Measurements from ENCODE around the gene ZNF200.

The ZNF200 gene

GRCh38 chr16:3174618-3175148 is 60.3 kb downstream of the ZNF200 start:
- no peak for DNase-seq (ENCODE audit: low read depth, low spot score)
- Histone ChIP-seq H3K27me3 (ENCODE audit: control insufficient read depth, insufficient read depth, low read length) (no peaks in the 10 kb centered on the region), H3K4me1 (ENCODE audit: control insufficient read depth, insufficient read depth, low read length) (no peaks in the 10 kb centered on the region), H3K4me3 (ENCODE audit: low read length) (peak overlapping the region; percentile 49; the same call in 1 of the 2 replicates), H3K27ac (ENCODE audit: low read length) (no peak overlapping the region), H3K9me3 (ENCODE audit: control insufficient read depth, insufficient read depth, low read length) (no peaks in the 10 kb centered on the region), H3K36me3 (ENCODE audit: control insufficient read depth, insufficient read depth, low read length) (no peaks in the 10 kb centered on the region)
- WGBS (ENCODE audit: insufficient coverage, insufficient read length) = no CpG with 5 or more reads among the region's 28 CpGs

GRCh38 chr16:3173892-3174617 is 60.9 kb downstream of the ZNF200 start:
- H3K36me3 ChIP-seq (ENCODE audit: control insufficient read depth, insufficient read depth, low read length) = no peaks in the 10 kb centered on the region
- H3K4me3 ChIP-seq (ENCODE audit: low read length) = peak overlapping the region; percentile 35; the same call in 1 of the 2 replicates
- H3K4me1 ChIP-seq (ENCODE audit: control insufficient read depth, insufficient read depth, low read length) = no peaks in the 10 kb centered on the region
- no peak overlapping the region for H3K27ac ChIP-seq (ENCODE audit: low read length)
- no peaks in the 10 kb centered on the region for H3K27me3 ChIP-seq (ENCODE audit: control insufficient read depth, insufficient read depth, low read length)
- no peak for DNase-seq (ENCODE audit: low read depth, low spot score)
- WGBS (ENCODE audit: insufficient coverage, insufficient read length) = no CpG with 5 or more reads among the region's 24 CpGs
- H3K9me3 ChIP-seq (ENCODE audit: control insufficient read depth, insufficient read depth, low read length) = no peaks in the 10 kb centered on the region

Measured in iPS DF 6.9 (cell line).